ENCODE measurements around the gene KLHL29.

KLHL29 gene

GRCh38 chr2:23645230-23645808 lies 260.3 kb downstream of the KLHL29 start:
- no peak for DNase-seq

GRCh38 chr2:23647563-23647962 lies 262.6 kb downstream of the KLHL29 start:
- no peak for DNase-seq

- DNase-seq: no peak
These were observed 264.3 kb downstream of the KLHL29 start for GRCh38 chr2:23649303-23649702.

- DNase-seq: no peak
These were observed 264.8 kb downstream of the KLHL29 start for GRCh38 chr2:23649819-23650218.

- DNase-seq: no peak
These were observed 266.5 kb downstream of the KLHL29 start for GRCh38 chr2:23651187-23652080.

DNA sequence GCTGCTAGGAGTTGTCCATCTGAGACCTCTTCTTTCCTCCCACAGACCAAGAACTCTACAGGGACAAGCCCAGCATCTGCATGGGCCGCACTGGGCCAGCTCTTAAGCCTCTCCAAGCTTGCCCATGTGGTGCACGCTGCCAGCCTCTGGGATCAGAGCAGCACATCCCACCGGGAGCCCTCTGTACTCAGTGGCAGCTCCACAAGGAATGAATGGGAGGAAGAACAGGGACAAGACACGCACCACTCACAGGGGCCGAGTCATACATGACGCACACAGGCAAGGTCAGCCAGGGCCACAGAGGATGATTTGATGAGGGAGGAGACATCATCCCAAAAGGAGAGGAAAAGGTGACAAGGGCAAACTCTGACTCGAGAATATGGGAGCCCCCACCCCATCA lies 268.3 kb downstream of the KLHL29 start:
- no peak for DNase-seq

DNA sequence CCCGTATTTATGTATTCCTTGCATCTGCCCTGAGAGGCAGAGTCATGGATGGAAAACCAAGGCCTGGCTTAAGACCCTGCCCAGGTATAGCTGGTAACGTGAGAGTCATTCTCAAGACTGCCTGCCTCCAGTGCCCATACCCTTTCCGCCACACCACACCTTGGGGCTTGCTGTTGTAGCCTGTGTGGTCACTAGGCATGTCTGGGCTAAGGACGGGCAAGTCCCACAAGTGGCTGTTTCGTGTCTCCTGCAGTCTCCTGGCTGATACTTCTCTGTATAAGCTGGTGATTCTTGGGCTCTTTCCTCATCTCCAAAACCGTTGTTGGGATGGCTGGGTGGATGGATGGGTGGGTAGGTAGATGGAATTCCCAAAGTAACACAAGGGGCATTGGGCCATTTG lies 269.8 kb downstream of the KLHL29 start:
- no peak for DNase-seq

- no peak for DNase-seq
These were observed 271.1 kb downstream of the KLHL29 start for GRCh38 chr2:23655934-23656596.

- no peak for DNase-seq
These were observed 271.6 kb downstream of the KLHL29 start for GRCh38 chr2:23656597-23656973.

DNA sequence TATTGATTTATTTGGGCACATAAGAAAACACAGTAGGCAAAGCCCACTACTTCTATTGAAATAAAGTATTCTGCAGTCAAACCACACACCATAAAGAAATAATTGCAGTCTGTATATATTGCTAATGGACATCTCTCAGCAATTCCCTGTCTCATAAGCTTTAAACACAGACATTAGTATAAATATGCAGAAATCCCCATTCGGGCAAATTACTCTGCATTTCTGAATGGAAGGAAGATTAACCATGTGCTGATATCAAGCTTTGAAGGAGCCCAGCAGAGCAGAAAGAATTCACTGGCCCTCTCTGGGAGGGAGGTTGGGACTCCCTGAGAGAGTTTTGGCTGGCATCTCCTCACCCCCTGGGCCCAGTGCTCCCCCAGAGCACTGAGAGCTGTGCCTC lies 272.4 kb downstream of the KLHL29 start:
- DNase-seq: no peak

DNA sequence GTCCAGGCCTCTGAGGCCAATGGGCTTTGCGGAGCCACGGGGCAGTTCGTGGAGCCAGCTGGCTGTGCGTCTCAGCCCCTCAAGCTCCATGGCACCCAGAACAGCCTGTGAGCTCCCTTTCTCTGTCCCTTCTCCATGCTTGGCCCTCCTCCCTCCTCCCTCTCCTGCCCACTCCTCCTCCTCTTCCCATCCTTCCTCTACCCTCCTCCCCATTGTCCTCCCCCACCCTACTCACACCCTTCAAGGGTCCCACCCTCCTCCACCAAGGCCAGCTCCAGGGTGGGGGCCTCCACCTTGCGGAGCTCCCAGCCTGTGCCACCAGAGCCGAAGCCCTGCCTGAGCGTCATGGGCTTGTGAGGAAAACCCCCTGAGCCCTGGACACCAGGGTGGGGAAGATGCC lies 273.0 kb downstream of the KLHL29 start:
- DNase-seq: no peak

GRCh38 chr2:23658466-23658942 lies 273.5 kb downstream of the KLHL29 start:
- peak; percentile 62 for DNase-seq

DNA sequence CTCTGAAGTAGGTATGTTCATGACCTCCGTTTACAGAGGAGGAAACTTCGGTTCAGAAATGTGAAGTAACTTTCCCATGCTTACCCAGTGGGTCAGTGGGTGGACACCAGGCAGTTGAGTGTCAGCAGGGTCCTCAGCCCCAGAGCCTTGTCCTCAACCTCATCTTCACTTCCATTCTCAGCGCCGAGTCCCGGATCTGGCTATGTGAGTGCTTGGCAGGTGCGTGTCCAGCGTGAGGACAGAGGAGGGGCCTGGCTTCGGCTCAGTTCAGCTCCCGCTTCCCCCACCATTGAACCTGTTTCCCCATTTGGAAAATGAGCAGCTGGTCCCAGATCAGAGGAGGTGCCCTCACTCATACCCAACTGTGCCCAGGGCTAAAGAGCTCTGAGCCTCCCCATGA lies 274.3 kb downstream of the KLHL29 start:
- no peak for DNase-seq

DNA sequence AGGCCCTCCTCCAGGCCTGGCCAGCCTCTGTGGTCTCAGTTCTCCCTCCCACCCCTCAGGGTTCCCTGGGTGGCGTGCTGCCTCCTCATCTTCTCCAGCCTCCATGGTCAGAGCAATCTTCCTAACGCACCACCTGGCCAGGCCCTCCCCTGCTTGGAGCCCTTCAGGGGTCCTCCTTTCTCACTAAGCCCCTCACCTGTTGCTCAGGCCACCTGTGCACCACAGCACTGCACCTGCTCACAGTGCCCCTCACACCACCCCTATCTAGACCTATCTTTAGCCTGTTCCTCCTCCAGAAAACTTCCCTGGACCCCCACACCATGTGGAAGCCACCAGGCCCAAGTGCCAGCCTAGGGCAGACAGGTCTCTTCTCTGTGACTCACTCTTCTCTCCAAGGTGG lies 274.8 kb downstream of the KLHL29 start:
- no peak for DNase-seq

DNA sequence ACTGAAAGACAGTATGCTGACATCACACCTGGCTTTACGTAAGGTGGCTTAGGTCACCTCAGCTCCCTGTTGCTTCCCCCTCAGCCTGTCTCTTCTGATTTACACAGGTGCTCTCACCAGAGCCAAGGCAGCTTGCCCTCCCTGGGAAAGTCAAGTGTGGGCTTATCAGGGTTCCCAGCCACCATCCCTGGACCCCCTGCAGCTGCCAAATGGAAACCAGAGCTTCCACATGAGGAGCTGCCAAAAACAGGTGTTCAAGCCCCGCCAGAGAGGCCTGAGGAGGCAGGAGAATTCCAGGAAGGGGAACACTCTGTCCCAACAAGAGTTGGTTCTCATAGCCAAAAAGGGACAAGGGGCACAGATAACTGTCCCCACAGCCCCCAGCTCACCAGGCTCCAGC lies 275.3 kb downstream of the KLHL29 start:
- no peak for DNase-seq

DNA sequence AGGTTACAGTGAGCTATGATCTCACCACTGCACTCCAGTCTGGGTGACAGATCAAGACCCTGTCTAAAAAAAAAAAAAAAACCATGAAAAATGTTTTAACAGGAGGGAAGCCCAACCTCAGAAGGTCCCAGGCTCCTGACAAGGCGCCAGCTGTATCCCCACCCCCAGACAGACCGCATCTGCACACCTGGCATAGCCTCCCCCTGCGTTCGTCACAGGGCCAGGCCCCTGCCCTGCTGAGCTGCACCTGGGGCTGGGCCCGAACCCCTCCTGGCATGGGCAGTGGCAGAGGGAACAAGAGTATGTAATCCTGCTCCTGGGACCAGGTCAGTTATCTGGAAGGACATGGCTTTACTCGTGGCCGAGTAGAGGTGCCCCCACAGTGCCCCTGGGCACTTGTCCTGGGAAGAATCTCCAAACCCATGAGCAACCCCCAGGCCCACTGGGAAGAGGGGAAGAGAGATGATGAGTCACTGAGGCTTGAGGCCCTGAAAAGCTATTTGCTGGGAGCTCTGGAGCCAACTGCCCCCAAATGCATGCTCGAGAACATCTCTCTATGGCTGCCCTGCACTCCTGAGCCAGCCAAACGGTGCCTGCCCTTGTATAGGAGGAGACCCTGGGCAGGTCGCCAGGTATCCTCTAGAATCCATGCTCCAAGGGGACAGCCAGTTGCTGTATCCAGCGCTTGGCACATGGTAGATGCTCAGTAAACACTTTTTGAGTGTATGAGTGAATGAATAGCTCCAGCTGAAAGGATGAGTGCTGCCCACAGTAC lies 276.5 kb downstream of the KLHL29 start:
- no peak for DNase-seq

- no peak for DNase-seq
These were observed 277.5 kb downstream of the KLHL29 start for GRCh38 chr2:23662466-23662865.

- DNase-seq: no peak
These were observed 278.3 kb downstream of the KLHL29 start for GRCh38 chr2:23662941-23663920.

- no peak for DNase-seq
These were observed 279.2 kb downstream of the KLHL29 start for GRCh38 chr2:23664066-23664788.

DNA sequence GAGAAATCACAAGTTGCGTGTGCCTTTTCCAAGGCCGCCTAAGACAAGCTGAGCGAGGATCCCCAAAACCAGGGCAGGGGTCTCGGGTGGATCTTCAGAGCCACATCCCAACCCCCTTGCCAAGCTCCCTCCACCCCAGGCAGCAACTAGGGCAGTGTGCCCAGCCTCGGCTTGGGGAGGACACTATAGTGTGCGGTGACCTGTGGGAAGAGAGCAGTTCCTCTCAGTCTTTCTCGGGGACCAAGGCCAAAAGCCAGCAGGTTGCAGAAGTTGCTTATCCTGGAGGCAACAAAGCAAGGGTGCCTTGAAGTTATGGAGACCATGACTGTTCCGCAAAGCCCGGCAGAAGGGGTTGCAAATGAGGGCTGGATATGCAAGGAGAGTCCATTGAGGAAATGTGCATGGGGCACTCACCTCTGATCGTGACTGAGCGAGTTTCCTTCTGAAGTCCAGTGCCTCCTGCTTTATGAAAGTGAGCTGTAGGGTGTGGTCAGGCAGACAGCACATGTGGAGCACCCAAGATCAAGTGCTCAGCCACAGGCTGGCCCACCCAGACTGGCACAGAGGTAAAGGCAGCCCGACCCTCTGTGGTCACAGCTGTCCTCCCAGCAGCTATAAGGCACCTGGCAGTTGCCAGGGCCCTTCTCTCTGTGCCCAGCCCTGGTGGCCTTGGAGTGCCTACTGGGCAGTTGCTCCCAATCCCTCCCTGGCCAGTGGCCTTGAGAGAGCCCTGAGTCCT lies 281.4 kb downstream of the KLHL29 start:
- no peak for DNase-seq
